NCI-H2081 treated with DMSO at 0.1 percent for 48 hours (cell line): ENCODE data around the gene NT5DC4.
A peak's percentile ranks its signal among the peaks of the same experiment; 100 is the strongest.

Source experiments
- DNase-seq: peaks from one replicate; lab custom pipeline; 2025; lab: John Stamatoyannopoulos, UW

The NT5DC4 gene

GRCh38 chr2:112723995-112724394, 3.2 kb downstream of the NT5DC4 start:
- DNase-seq, result no peak

- no peak for DNase-seq
These were observed 4.0 kb downstream of the NT5DC4 start for GRCh38 chr2:112724591-112725525.

DNA sequence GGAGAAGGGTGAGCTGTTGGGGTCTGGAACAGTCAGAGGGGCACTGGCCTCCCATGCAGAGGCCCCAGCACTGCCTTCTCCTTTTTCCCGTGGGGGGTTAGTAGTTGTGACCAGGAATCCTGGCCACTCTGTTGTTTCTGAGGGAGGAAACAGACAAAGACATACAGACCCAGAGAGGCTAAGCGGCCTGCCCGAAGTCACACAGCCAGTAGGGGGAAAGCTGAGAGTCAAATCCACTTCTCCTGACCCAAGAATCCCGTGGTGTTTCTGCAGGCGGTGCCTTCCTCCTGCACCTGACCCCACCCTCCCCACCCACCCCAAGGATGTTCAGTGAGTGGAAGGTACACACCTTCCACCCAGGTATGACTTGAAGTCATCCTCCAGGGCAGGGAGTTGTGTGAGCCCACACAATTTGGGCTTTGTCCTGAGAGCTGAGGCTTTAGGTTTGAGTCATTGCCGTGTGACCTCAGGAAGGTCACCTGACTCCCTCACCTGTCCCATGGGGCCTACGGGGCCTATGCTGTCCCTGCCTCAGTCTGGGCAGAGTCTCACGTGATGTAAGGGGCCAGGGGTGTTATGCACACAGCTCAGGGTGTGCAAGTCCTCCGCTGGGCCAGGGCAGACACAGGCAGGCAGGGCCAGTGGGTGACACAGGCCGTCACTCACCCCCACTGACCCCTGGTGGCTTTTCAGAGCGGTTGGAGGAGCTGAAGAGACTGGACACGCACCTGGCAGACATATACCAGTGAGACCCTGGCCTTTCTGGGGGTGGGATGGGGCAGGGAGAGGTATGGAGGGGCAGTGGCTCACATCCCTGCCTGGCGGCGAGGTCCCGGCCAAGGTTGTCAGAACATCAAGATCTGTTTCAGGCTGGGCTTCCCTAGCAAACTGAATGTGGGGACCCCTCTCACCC, 5.0 kb downstream of the NT5DC4 start:
- no peak for DNase-seq

- DNase-seq, result peak; percentile 31
These were observed 5.8 kb downstream of the NT5DC4 start for GRCh38 chr2:112726487-112727190.

GRCh38 chr2:112727276-112728028, 6.6 kb downstream of the NT5DC4 start:
- DNase-seq, result no peak

DNA sequence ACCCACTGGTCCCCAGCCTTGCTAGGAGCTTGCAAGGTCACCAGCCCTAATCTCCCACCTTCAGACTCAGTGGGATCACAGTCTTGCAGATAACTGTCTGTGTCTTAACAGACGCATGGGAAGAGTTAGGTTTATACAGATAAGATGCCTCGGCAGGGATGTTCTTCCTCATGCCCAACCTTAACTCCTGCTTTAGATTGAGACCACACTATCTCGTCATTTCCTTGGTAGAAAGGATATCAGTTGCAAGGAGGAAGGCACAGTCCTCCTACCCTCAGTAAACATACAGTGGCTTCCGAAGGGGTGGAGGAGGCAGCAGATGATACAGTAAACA, 7.2 kb downstream of the NT5DC4 start:
- DNase-seq, result no peak

DNA sequence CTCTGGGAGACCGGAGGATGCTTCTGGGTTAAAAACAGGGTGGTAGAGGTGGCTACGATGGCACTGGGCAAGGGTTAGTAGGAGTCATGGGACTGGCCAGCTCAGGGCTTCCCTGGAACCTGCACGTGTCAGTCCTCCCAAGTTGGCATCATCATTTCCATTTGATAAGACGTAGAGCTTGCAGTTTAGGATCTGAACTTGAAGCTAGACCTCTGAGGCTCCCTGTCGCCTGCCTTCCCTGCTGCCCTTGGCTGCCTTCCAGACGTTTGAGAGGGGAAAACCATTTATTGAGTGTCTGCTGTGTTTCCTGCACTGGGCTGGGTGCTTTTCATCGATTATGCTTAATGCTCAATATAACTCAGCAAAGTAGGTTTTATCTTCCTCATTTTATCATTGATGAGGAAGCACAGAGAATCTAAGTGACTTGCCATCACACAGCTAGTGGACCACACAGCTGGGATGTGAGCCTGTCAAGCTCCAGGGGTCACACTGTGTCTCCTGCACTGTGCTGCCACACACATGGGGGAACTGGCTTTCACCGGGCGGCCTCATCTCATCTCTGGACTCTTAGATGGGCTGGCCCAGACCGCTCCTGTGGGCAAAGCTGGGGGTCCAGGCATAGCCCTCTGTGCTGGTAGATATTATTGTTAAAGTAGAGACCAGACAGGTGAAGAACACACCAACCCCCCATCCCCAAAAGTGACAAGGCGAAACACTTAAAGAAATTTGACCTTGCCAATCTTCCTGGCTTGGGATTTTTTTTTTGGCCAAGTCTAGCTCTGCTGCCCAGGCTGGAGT, 7.8 kb downstream of the NT5DC4 start:
- DNase-seq, result no peak

GRCh38 chr2:112730216-112730615, 9.4 kb downstream of the NT5DC4 start:
- no peak for DNase-seq

GRCh38 chr2:112730791-112731190, 10.0 kb downstream of the NT5DC4 start:
- no peak for DNase-seq

- no peak for DNase-seq
These were observed 10.7 kb downstream of the NT5DC4 start for GRCh38 chr2:112731479-112731878.

DNA sequence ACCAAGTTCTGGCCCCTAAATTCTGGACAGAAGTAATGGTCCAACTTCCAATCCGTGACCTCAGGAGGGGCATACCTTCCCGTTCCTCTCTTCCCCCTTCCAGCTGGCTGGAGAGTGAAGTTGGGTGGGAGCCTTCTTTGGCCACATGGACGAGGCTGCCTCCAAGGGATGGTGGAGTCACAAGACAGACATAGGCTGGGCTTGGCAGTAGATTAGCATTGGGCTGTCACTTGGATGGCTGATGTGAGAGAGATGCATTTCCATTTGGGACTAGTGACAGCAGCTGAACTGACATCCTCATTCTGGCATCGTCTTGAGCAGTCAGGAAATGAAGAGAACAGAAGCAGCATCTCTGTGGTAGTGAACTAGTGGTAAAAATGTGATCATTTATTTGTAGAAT, 12.6 kb downstream of the NT5DC4 start:
- DNase-seq, result no peak

- DNase-seq, result no peak
These were observed 13.1 kb downstream of the NT5DC4 start for GRCh38 chr2:112733871-112734270.

DNA sequence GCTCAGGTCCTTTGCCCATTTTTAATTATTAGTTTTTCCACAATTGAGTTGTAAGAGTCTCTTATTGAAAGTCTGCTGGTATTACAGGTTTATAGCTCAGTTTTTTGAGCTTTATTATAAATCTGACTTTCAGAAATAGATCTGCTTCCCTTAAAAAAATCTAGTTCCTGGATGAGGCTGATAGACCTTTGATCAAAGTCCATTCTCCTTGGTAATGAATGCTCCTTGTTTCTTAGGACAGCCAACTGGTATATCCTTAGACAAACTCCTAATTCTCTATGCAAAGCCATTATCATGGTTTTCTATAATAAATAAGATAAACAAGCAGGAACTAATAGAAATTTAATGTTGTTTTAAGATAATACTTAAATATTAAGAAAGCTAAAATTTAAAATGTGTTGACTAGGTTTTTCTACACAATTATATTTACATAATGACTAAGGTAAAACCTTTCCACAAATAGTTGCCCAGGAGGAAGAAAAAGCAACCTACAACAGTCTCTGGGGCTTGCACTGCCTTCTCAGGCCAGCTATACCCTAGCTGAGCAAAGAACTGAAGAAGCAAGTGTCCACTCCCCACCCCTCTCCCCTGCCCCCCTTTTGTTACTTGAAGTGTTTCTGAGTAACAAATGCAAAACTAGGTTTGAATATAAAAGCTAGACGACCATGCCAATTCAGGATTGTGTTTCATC, 16.9 kb downstream of the NT5DC4 start:
- no peak for DNase-seq

DNA sequence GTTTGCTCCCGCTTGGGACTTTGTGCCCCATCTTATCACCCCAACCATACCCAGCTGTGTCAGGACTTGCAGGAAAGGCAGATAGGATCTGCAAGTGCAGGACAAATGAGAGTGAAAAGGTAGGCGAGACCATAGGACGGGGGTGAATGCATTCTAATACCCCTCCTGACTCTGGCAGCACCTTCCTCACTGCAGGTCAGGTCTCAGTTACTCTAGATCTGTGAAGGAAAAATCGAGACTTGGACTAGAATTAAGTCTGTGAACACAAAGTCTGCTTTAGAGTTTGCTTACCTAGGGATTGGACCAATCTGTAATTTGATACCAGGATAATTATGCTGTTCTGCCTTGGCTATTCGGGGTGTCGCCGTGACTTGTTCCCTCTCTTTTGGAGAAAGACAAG, 19.7 kb downstream of the NT5DC4 start:
- no peak for DNase-seq

- no peak for DNase-seq
These were observed 29.1 kb downstream of the NT5DC4 start for GRCh38 chr2:112749755-112750559.

DNA sequence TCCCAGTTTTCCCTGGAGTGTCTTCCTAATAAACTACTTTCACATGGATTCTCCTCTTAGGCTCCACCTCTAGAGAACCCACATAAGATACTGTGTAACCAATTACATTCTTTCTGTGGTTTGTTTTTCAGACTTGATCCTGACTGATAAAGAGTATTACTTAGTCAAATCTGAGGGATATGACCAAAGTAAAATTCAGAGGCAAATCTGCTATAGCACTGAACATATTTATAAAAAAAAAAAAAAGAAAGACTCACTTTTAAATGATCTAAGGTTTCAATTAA, 29.7 kb downstream of the NT5DC4 start:
- DNase-seq, result no peak

DNA sequence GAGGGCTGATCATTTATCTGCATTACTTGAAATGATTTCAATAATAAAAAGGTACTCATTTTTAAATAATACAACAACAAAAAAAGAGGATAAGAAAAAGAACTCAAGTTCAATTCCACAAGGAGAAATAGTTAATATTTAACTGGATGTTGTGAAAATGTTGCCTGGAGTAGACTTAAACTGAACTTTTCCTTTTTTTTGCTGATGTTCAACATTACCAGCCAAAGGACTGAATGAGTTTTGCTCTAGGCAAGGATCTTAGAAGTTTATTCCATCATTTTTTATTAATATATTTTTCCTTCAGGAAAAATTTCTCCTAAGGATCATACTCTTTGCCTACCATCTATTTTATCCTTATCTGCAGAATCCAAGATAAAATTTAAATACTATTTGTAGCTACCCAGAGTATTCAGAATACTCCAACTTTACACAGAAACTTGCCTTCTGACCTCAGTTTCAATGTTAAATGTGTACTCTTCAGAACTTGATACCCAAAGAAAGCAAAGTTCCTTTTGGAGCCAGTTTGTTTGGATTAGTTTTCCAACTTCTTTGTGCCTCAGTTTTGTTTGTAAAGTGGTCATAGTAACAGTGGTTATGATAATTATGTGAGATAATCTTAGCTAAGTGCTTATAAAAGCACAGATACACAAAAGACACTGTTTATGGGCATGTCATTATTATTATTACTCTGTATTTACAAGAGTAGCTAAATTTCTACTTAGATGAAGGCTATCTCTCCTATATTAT, 30.8 kb downstream of the NT5DC4 start:
- no peak for DNase-seq

GRCh38 chr2:112752667-112753066, 31.8 kb downstream of the NT5DC4 start:
- DNase-seq, result no peak

DNA sequence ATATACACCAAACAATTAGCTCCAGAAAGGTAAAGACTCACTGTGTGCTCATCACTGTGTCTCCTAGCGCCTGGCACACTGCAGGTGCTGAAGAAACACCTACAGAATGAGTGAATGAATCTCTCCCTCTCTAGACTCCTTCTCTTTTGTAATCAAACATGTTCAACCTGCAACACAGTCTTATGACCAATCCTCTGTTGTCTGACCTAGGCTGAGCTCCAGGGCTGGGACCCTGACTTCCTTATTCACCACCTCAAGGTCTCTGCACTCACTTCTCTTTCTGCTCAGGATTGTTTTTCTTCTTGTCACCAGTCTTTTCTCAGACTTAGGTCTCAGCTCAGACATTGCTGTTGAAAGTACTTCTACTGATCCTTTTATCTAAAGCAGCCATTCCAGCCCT, 33.7 kb downstream of the NT5DC4 start:
- no peak for DNase-seq
